Activated CD4-positive, alpha-beta T cell treated with anti-CD3 and anti-CD28 coated beads, Interleukin-2, amount 10 ng/mL, durations not matched to agents 7 days and 5 days (primary cell): ENCODE results near the gene KRTAP16-1. TPM values are rescaled to one million over a fixed set of nuclear protein-coding genes. Genes with fewer than 3 reads are reported as not detected.

ENCODE experiments used
- CTCF ChIA-PET: fragments of 350-600 bp; sonication (Branson Sonifier 250); formaldehyde crosslinking; loops from one replicate; lab custom pipeline; 2021; ENCODE audit warnings: antibody characterized with exemption; lab: Charles Lee
- POLR2A ChIA-PET: fragments of 350-600 bp; sonication (Branson Sonifier 250); formaldehyde crosslinking; loops from one replicate; lab custom pipeline; 2021; ENCODE audit warnings: antibody characterized with exemption; lab: Charles Lee
- DNase-seq: peaks from one replicate; pipeline ENCODE4 v3.0.0-alpha.2; 2020
- H3K27ac Mint-ChIP-seq: one replicate; pipeline ENCODE4 v1.8.0; 2021; ENCODE audit warnings: mild to moderate bottlenecking, moderate library complexity, mixed read lengths
- H3K27me3 Mint-ChIP-seq: one replicate; pipeline ENCODE4 v1.8.0; 2021; ENCODE audit warnings: mixed read lengths
- H3K36me3 Mint-ChIP-seq: one replicate; pipeline ENCODE4 v1.8.0; 2021; ENCODE audit warnings: low read depth, mixed read lengths
- H3K4me1 Mint-ChIP-seq: one replicate; pipeline ENCODE4 v1.8.0; 2021; ENCODE audit warnings: mixed read lengths
- H3K4me3 Mint-ChIP-seq: one replicate; pipeline ENCODE4 v1.8.0; 2021; ENCODE audit warnings: mild to moderate bottlenecking, moderate library complexity, mixed read lengths
- H3K9me3 Mint-ChIP-seq: one replicate; pipeline ENCODE4 v1.8.0; 2021; ENCODE audit warnings: mixed read lengths
- total RNA-seq, 2 experiments: library from RNA; stranded (reverse); gene quantifications; one replicate each; pipeline ENCODE4 v1.2.3, GENCODE V29; 2021

The KRTAP16-1 gene
- total RNA-seq, 2 experiments from 2014 or later: 0.12 TPM; not detected in 1

- DNase-seq: peak; percentile 85
- Mint-ChIP-seq H3K4me3 (peak overlapping the region; percentile 61), H3K36me3 (peaks cover 4% of the 10 kb centered on the region), H3K9me3 (peaks cover 6% of the 10 kb centered on the region), H3K4me1 (peaks cover 53% of the 10 kb centered on the region), H3K27me3 (peaks cover 4% of the 10 kb centered on the region), H3K27ac (peak overlapping the region; percentile 97)
- ChIA-PET CTCF (interaction anchor here (0.6 to 1.4 kb wide), 5 partner anchors 22 to 1206 kb away, joined by 3 to 4 read pairs (median 3); partner anchors contain the start of gene KRT33A), POLR2A (interaction anchor here (0.6 kb wide), 1 partner anchor 165 kb away, joined by 4 read pairs; no protein-coding TSS in a partner anchor)
Measured at GRCh38 chr17:41308251-41308917, 725 bp downstream of the KRTAP16-1 start.

- CTCF ChIA-PET: interaction anchor here (1.2 to 1.4 kb wide), 4 partner anchors 9 to 355 kb away, joined by 3 to 4 read pairs (median 4); no protein-coding TSS in a partner anchor
- Mint-ChIP-seq H3K9me3 (peaks cover 6% of the 10 kb centered on the region), H3K27ac (peak overlapping the region; percentile 97), H3K27me3 (peaks cover 4% of the 10 kb centered on the region), H3K4me1 (peaks cover 53% of the 10 kb centered on the region), H3K36me3 (peaks cover 4% of the 10 kb centered on the region), H3K4me3 (no peak overlapping the region)
- POLR2A ChIA-PET: no interaction called here
- no peak for DNase-seq
Measured at GRCh38 chr17:41307647-41308046, 1.5 kb downstream of the KRTAP16-1 start.

GRCh38 chr17:41304091-41304490 is 5.0 kb downstream of the KRTAP16-1 start:
- Mint-ChIP-seq H3K9me3 (peaks cover 7% of the 10 kb centered on the region), H3K4me3 (no peak overlapping the region), H3K36me3 (peaks cover 3% of the 10 kb centered on the region), H3K27me3 (no peaks in the 10 kb centered on the region), H3K27ac (no peak overlapping the region), H3K4me1 (peaks cover 35% of the 10 kb centered on the region)
- DNase-seq: no peak
- ChIA-PET CTCF (interaction anchor here (0.7 kb wide), 1 partner anchor 363 kb away, joined by 3 read pairs; no protein-coding TSS in a partner anchor), POLR2A (no interaction called here)

- Mint-ChIP-seq H3K4me1 (peaks cover 24% of the 10 kb centered on the region), H3K27ac (no peak overlapping the region), H3K9me3 (peaks cover 7% of the 10 kb centered on the region), H3K4me3 (no peak overlapping the region), H3K36me3 (peaks cover 3% of the 10 kb centered on the region), H3K27me3 (no peaks in the 10 kb centered on the region)
- POLR2A ChIA-PET: no interaction called here
- CTCF ChIA-PET: interaction anchor here (1.3 to 1.7 kb wide), 3 partner anchors 8 to 360 kb away, joined by 3 read pairs; no protein-coding TSS in a partner anchor
- DNase-seq: no peak
Measured at GRCh38 chr17:41302981-41303380, 6.1 kb downstream of the KRTAP16-1 start.

GRCh38 chr17:41301916-41302901 is 6.9 kb downstream of the KRTAP16-1 start, which contains the start of gene KRTAP29-1:
Gene KRTAP29-1 (minus strand): TSS chr17:41302851. CDS start chr17:41302851, 0 bp downstream.
- Mint-ChIP-seq H3K27me3 (no peaks in the 10 kb centered on the region), H3K4me3 (no peak within 1 kb of the TSS), H3K4me1 (peaks cover 16% of the 10 kb centered on the region), H3K9me3 (peaks cover 7% of the 10 kb centered on the region), H3K27ac (peak within 1 kb of the TSS; percentile 44), H3K36me3 (peaks cover 3% of the 10 kb centered on the region)
- POLR2A ChIA-PET: no interaction called here
- no peak for DNase-seq
- CTCF ChIA-PET: interaction anchor here (1.2 to 1.7 kb wide), 4 partner anchors 9 to 360 kb away, joined by 3 read pairs; no protein-coding TSS in a partner anchor

GRCh38 chr17:41301204-41301790 is 7.8 kb downstream of the KRTAP16-1 start:
- ChIA-PET POLR2A (no interaction called here), CTCF (interaction anchor here (0.6 to 1.2 kb wide), 3 partner anchors 10 to 896 kb away, joined by 3 read pairs; no protein-coding TSS in a partner anchor)
- Mint-ChIP-seq H3K4me1 (peaks cover 8% of the 10 kb centered on the region), H3K9me3 (peaks cover 7% of the 10 kb centered on the region), H3K27ac (no peak overlapping the region), H3K27me3 (peaks cover 3% of the 10 kb centered on the region), H3K36me3 (peaks cover 3% of the 10 kb centered on the region), H3K4me3 (no peak overlapping the region)
- no peak for DNase-seq

- peaks cover 3% of the 10 kb centered on the region for H3K36me3 Mint-ChIP-seq
- H3K9me3 Mint-ChIP-seq: peaks cover 7% of the 10 kb centered on the region
- H3K27me3 Mint-ChIP-seq: peaks cover 8% of the 10 kb centered on the region
- H3K4me1 Mint-ChIP-seq: peaks cover 8% of the 10 kb centered on the region
- CTCF ChIA-PET: no interaction called here
- POLR2A ChIA-PET: no interaction called here
- H3K4me3 Mint-ChIP-seq: no peak overlapping the region
- DNase-seq: no peak
- H3K27ac Mint-ChIP-seq: no peak overlapping the region
Measured at GRCh38 chr17:41298458-41299135, 10.5 kb downstream of the KRTAP16-1 start.

- CTCF ChIA-PET: no interaction called here
- peaks cover 7% of the 10 kb centered on the region for H3K4me1 Mint-ChIP-seq
- peaks cover 3% of the 10 kb centered on the region for H3K36me3 Mint-ChIP-seq
- peaks cover 7% of the 10 kb centered on the region for H3K9me3 Mint-ChIP-seq
- POLR2A ChIA-PET: no interaction called here
- peaks cover 8% of the 10 kb centered on the region for H3K27me3 Mint-ChIP-seq
- H3K27ac Mint-ChIP-seq: no peak overlapping the region
- H3K4me3 Mint-ChIP-seq: no peak overlapping the region
- no peak for DNase-seq
Measured at GRCh38 chr17:41296846-41297245, 12.3 kb downstream of the KRTAP16-1 start.

GRCh38 chr17:41294016-41294415 is 15.1 kb downstream of the KRTAP16-1 start:
- no peak overlapping the region for H3K4me3 Mint-ChIP-seq
- no peaks in the 10 kb centered on the region for H3K4me1 Mint-ChIP-seq
- H3K36me3 Mint-ChIP-seq: no peaks in the 10 kb centered on the region
- ChIA-PET POLR2A (no interaction called here), CTCF (no interaction called here)
- no peak overlapping the region for H3K27ac Mint-ChIP-seq
- H3K9me3 Mint-ChIP-seq: no peaks in the 10 kb centered on the region
- H3K27me3 Mint-ChIP-seq: peaks cover 8% of the 10 kb centered on the region
- no peak for DNase-seq

- Mint-ChIP-seq H3K27ac (no peak overlapping the region), H3K36me3 (no peaks in the 10 kb centered on the region), H3K4me1 (peaks cover 6% of the 10 kb centered on the region), H3K27me3 (peaks cover 2% of the 10 kb centered on the region), H3K4me3 (no peak overlapping the region), H3K9me3 (no peaks in the 10 kb centered on the region)
- DNase-seq: no peak
- POLR2A ChIA-PET: no interaction called here
- CTCF ChIA-PET: interaction anchor here (1.6 kb wide), 1 partner anchor 21 kb away, joined by 3 read pairs; no protein-coding TSS in a partner anchor
Measured at GRCh38 chr17:41287050-41287449, 22.1 kb downstream of the KRTAP16-1 start.

GRCh38 chr17:41284546-41284945 is 24.6 kb downstream of the KRTAP16-1 start:
- POLR2A ChIA-PET: no interaction called here

More at GRCh38 chr17:41284546-41284945, 24.6 kb downstream of the KRTAP16-1 start:
- CTCF ChIA-PET: interaction anchor here (0.6 kb wide), 1 partner anchor 46 kb away, joined by 4 read pairs; no protein-coding TSS in a partner anchor
- Mint-ChIP-seq H3K4me1 (peaks cover 6% of the 10 kb centered on the region), H3K36me3 (no peaks in the 10 kb centered on the region), H3K27me3 (peaks cover 2% of the 10 kb centered on the region), H3K9me3 (no peaks in the 10 kb centered on the region), H3K4me3 (no peak overlapping the region), H3K27ac (no peak overlapping the region)
- DNase-seq: no peak
